Heart left ventricle (tissue), 16 donors: ENCODE results near the gene BCL6. TPM values are rescaled to one million over a fixed set of nuclear protein-coding genes. Genes with fewer than 3 reads are reported as not detected.
A peak's percentile ranks its signal among the peaks of the same experiment; 100 is the strongest.

Source experiments
- ATAC-seq, 4 donors: fragments of 200-7000 bp; cut with Tn5 transposase; one replicate each; pipeline ENCODE4 v1.9.1; 2020 to 2022; ENCODE audit warnings: moderate library complexity in 4 of 4, mild to moderate bottlenecking in 3 of 4, moderate number of reproducible peaks in 1 of 4
- DNase-seq, 5 donors: peaks; one replicate each; pipeline ENCODE4 v3.0.0-alpha.2; 2020
- H3K27ac ChIP-seq, 12 donors: fragments of 200-600 bp; sonication (generic) in 4 of 12; one replicate each; pipeline versions ENCODE4 v1.5.0 to v1.8.0; 2016 to 2022; ENCODE audit warnings: mild to moderate bottlenecking in 2 of 12
- H3K27me3 ChIP-seq, 9 donors: fragments of 200-600 bp; sonication (generic) in 2 of 9; one replicate each; pipeline versions ENCODE4 v1.5.1 to v1.8.0; 2016 to 2022; ENCODE audit warnings: mild to moderate bottlenecking in 3 of 9
- H3K36me3 ChIP-seq, 9 donors: fragments of 200-600 bp; sonication (generic) in 2 of 9; one replicate each; pipeline versions ENCODE4 v1.5.0 to v1.8.0; 2018 to 2022; ENCODE audit warnings: mild to moderate bottlenecking in 2 of 9
- H3K4me1 ChIP-seq, 12 donors: fragments of 200-600 bp; sonication (generic) in 4 of 12; one replicate each; pipeline versions ENCODE4 v1.5.0 to v1.8.0; 2016 to 2022; ENCODE audit warnings: mild to moderate bottlenecking in 3 of 12
- H3K4me3 ChIP-seq, 12 donors: fragments of 200-600 bp; sonication (generic) in 4 of 12; one replicate each; pipeline versions ENCODE4 v1.5.0 to v1.8.0; 2017 to 2022; ENCODE audit warnings: mild to moderate bottlenecking in 9 of 12, moderate library complexity in 4 of 12
- H3K9me3 ChIP-seq, 12 donors: fragments of 200-600 bp; sonication (generic) in 4 of 12; one replicate each; pipeline versions ENCODE4 v1.5.0 to v1.8.0; 2016 to 2022; ENCODE audit warnings: mild to moderate bottlenecking in 1 of 12
- CTCF ChIP-seq, 12 donors: fragments of 200-600 bp; sonication (generic) in 4 of 12; IDR thresholded peaks; one replicate each; pipeline versions ENCODE4 v1.5.0 to v1.8.0; 2018 to 2022; ENCODE audit warnings: antibody characterized with exemption in 12 of 12, mild to moderate bottlenecking in 5 of 12
- POLR2A ChIP-seq, 2 donors: fragments of 450-650 bp; IDR thresholded peaks; one replicate each; pipeline ENCODE4 v1.6.1; 2017; ENCODE audit warnings: antibody characterized with exemption in 2 of 2, mild to moderate bottlenecking in 2 of 2, moderate library complexity in 2 of 2
- WGBS, 4 donors: extraction: QIAGEN DNeasy Blood & Tissue Kit in 2 of 4; methylation state at CpG; one replicate each; pipeline versions ENCODE4 v1.1.5 to v1.1.7; 2013 to 2018; 5-methylcytosine and 5-hydroxymethylcytosine counted together
- intact Hi-C, 10 donors: fragments of 100-400 bp; cut with DNase I; formaldehyde crosslinking; loops; one replicate each; pipeline versions ENCODE4 v1.11.1 to v1.14.2; 2022
- long read RNA-seq, 3 donors: library from polyadenylated mRNA; unstranded; transcript quantifications; one replicate each; pipeline ENCODE4 v2.0.0, GENCODE V29; 2020 to 2021
- polyA plus RNA-seq, 2 donors: library from polyadenylated mRNA; stranded (reverse); fragments of 200-250 nt; gene quantifications; one replicate each; pipeline ENCODE4 v1.2.3, GENCODE V29; 2013
- total RNA-seq, 9 donors: library from RNA; depleted of rRNA in 2 of 9; stranded (reverse); fragments of >200 nt in 2 of 9; fragmentation: NEBNext Ultra II Directional in 3 of 9; extraction: Animal tissue kit (Norgen Biotek cat#: 25700) in 3 of 9; gene quantifications; one replicate each; pipeline versions ENCODE4 v1.1.0 to v1.2.4, GENCODE V29; 2016 to 2023
- donor health status: ischemic (EF 13 %, LVEDD 7.1; RV severe dilation, severe dysfunction).
- donor health status: healthy with polysubstance abuse.
- donor health status: DM: no; HTN: yes; CAD: no.
- donor health status: DM: no; HTN: no; CAD: no.
- donor health status: ischemic (EF 25% LVEDD 6.9; RV normal size, moderate dysfunction).
- donor health status: ischemic (EF 25% LVEDD 5.7; RV mildly dilated, moderate dysfunction).
- donor health status: healthy.
- donor health status: DM: yes; HTN: yes; CAD: no.
- donor health status: ischemic (EF 35%, LVEDD 5.7; RV mildly dilated, moderate dysfunction).
- donor health status: nonischemic (EF 11% LVEDD 7.7; RV severe dilation, severe dysfunction).
- donor health status: DM: yes; HTN: yes; CAD: no.
- donor health status: PGD.
- donor health status: ischemic (EF 29% LVEDD 5.4; RV normal size, mild dysfunction).
- donor health status: nonischemic (EF 23%, LVEDD 6.1; RV moderate dilation, normal function).

BCL6 gene
- total RNA-seq (100 to 1,000 TPM in 1 of 9 donors, 10 to 100 TPM in 8; 29.7 to 109 (median 62.0) TPM), polyA plus RNA-seq (10 to 100 TPM; 29.3 to 45.7 TPM)
- long read RNA-seq, donor 1, partial matches to known transcripts = 8 of 21 reads
- long read RNA-seq, donor 1, other reads (novel, unspliced or antisense) = 13 of 21 reads
- long read RNA-seq, donor 2, partial matches to known transcripts = 2 of 16 reads
- long read RNA-seq, donor 2, other reads (novel, unspliced or antisense) = 14 of 16 reads
- long read RNA-seq, donor 3, partial matches to known transcripts = 20 of 34 reads
- long read RNA-seq, donor 3, other reads (novel, unspliced or antisense) = 12 of 34 reads

- H3K27me3 ChIP-seq = no peaks in the 10 kb centered on the region
- 1% methylated on average over 39 to 40 of the region's 40 CpGs for WGBS, 4 donors
- peak; percentile 94 to 96 (median 94) for DNase-seq
- peak; percentile 68 to 84 (median 72) for ATAC-seq
- no peaks in the 10 kb centered on the region for H3K36me3 ChIP-seq
- H3K4me3 ChIP-seq = peak within 1 kb of the TSS; percentile 54 to 89 (median 78)
- TF ChIP-seq CTCF (IDR thresholded peaks at IDR 0.05) (peak in 2 of 12 donors; percentile 10 to 13), POLR2A (IDR thresholded peaks at IDR 0.05) (peak; percentile 84 to 92)
- peaks cover 0 to 49% (median 14%) of the 10 kb centered on the region in 12 donors for H3K4me1 ChIP-seq
- H3K9me3 ChIP-seq = no peaks in the 10 kb centered on the region
- H3K27ac ChIP-seq = peak within 1 kb of the TSS; percentile 94 to 100 (median 98)
- intact Hi-C loops = loop anchor here (1.0 to 10.0 kb wide), 28 partner anchors 202 to 1203 kb away; partner anchors contain the start of gene LPP (in 5 of the 10)
Measured at GRCh38 chr3:187745201-187746058, at the start of gene BCL6. BCL6 (minus strand) TSS chr3:187745468; CDS start chr3:187733693, 11,775 bp downstream.

- WGBS, 4 donors = 83 to 85% (median 84%) methylated on average over 4 of the region's 4 CpGs
- intact Hi-C loops = no loop called here
- Histone ChIP-seq H3K27me3 (no peaks in the 10 kb centered on the region), H3K36me3 (no peaks in the 10 kb centered on the region), H3K4me1 (peaks cover 0 to 22% (median 0%) of the 10 kb centered on the region in 12 donors), H3K4me3 (no peak overlapping the region), H3K27ac (no peak overlapping the region), H3K9me3 (no peaks in the 10 kb centered on the region)
- DNase-seq = no peak
- no peak for ATAC-seq
- TF ChIP-seq POLR2A (IDR thresholded peaks at IDR 0.05) (no peak), CTCF (IDR thresholded peaks at IDR 0.05) (no peak)
Measured at GRCh38 chr3:187794731-187795130, 49.5 kb upstream of the BCL6 start.

GRCh38 chr3:187793618-187794017 is 48.4 kb upstream of the BCL6 start:
- 90 to 92% (median 91%) methylated on average over 2 of the region's 2 CpGs for WGBS, 4 donors
- no peaks in the 10 kb centered on the region for H3K9me3 ChIP-seq
- no peak overlapping the region for H3K27ac ChIP-seq
- no peak overlapping the region for H3K4me3 ChIP-seq
- no peaks in the 10 kb centered on the region for H3K27me3 ChIP-seq
- no peaks in the 10 kb centered on the region for H3K36me3 ChIP-seq
- H3K4me1 ChIP-seq = peaks cover 0 to 12% (median 0%) of the 10 kb centered on the region in 12 donors
- TF ChIP-seq CTCF (IDR thresholded peaks at IDR 0.05) (no peak), POLR2A (IDR thresholded peaks at IDR 0.05) (no peak)
- intact Hi-C loops = no loop called here
- DNase-seq = no peak
- no peak for ATAC-seq

- 51 to 64% (median 56%) methylated on average over 3 of the region's 3 CpGs for WGBS, 4 donors
Measured at GRCh38 chr3:187792521-187792920, 47.3 kb upstream of the BCL6 start.

More at GRCh38 chr3:187792521-187792920, 47.3 kb upstream of the BCL6 start:
- intact Hi-C loops = no loop called here
- Histone ChIP-seq H3K27me3 (no peaks in the 10 kb centered on the region), H3K36me3 (no peaks in the 10 kb centered on the region), H3K9me3 (no peaks in the 10 kb centered on the region), H3K27ac (no peak overlapping the region), H3K4me3 (no peak overlapping the region), H3K4me1 (peaks cover 0 to 9% (median 0%) of the 10 kb centered on the region in 12 donors)
- ATAC-seq (no peak), DNase-seq (no peak)
- TF ChIP-seq CTCF (IDR thresholded peaks at IDR 0.05) (no peak), POLR2A (IDR thresholded peaks at IDR 0.05) (no peak)
